DMS53 (cell line): ENCODE measurements around the gene DSEL.

Experiments
- DNase-seq: peaks from one replicate; lab custom pipeline; 2025; lab: John Stamatoyannopoulos, UW

Gene DSEL

GRCh38 chr18:67516539-67517443, at the start of gene DSEL:
Gene DSEL, minus strand, starts transcription at chr18:67516720. Its CDS starts 2,112 bp downstream, at chr18:67514608.
- DNase-seq: peak; percentile 99

- DNase-seq: peak; percentile 78
These were observed 36.9 kb upstream of the DSEL start for GRCh38 chr18:67553437-67553836.

GRCh38 chr18:67550872-67551520, 34.5 kb upstream of the DSEL start:
- peak; percentile 60 for DNase-seq

- DNase-seq: no peak
These were observed 33.4 kb upstream of the DSEL start for GRCh38 chr18:67549946-67550345.

- DNase-seq: no peak
These were observed 29.2 kb upstream of the DSEL start for GRCh38 chr18:67545681-67546080.

- DNase-seq: no peak
These were observed 24.0 kb upstream of the DSEL start for GRCh38 chr18:67540559-67540958.

- no peak for DNase-seq
These were observed 15.4 kb upstream of the DSEL start for GRCh38 chr18:67531929-67532328.

- DNase-seq: peak; percentile 65
These were observed 9.0 kb upstream of the DSEL start for GRCh38 chr18:67525328-67526099.

GRCh38 chr18:67520351-67520921, 3.9 kb upstream of the DSEL start:
- no peak for DNase-seq

- no peak for DNase-seq
These were observed 3.1 kb upstream of the DSEL start for GRCh38 chr18:67519592-67519991.

- DNase-seq: no peak
These were observed 2.0 kb upstream of the DSEL start for GRCh38 chr18:67518566-67518965.

GRCh38 chr18:67517444-67517765, 885 bp upstream of the DSEL start:
- peak; percentile 61 for DNase-seq

GRCh38 chr18:67515942-67516538, 480 bp downstream of the DSEL start:
- DNase-seq: peak; percentile 98

GRCh38 chr18:67514901-67515540, 1.5 kb downstream of the DSEL start:
- peak; percentile 29 for DNase-seq

- DNase-seq: no peak
These were observed 2.1 kb downstream of the DSEL start for GRCh38 chr18:67514465-67514864.

GRCh38 chr18:67513280-67513679, 3.2 kb downstream of the DSEL start:
- DNase-seq: peak; percentile 53

GRCh38 chr18:67511840-67512239, 4.7 kb downstream of the DSEL start:
- no peak for DNase-seq

- peak; percentile 21 for DNase-seq
These were observed 5.7 kb downstream of the DSEL start for GRCh38 chr18:67510831-67511230.

- DNase-seq: no peak
These were observed 6.7 kb downstream of the DSEL start for GRCh38 chr18:67509741-67510391.

GRCh38 chr18:67508146-67508545, 8.4 kb downstream of the DSEL start:
- DNase-seq: no peak

- DNase-seq: no peak
These were observed 11.8 kb downstream of the DSEL start for GRCh38 chr18:67504739-67505138.
